Measurements from ENCODE around the gene MYCBPAP. TPM values are rescaled to one million over a fixed set of nuclear protein-coding genes. Genes with fewer than 3 reads are reported as not detected.

Gene MYCBPAP
- total RNA-seq, 1 experiment from 2014 or later: not detected

GRCh38 chr17:50527155-50527762 is 19.0 kb downstream of the MYCBPAP start:
- ATAC-seq: no peak
- intact Hi-C loops (cut with micrococcal nuclease): no loop called here
- Histone ChIP-seq H3K9me2 (ENCODE audit: insufficient read depth) (no peaks in the 10 kb centered on the region), H3K79me2 (ENCODE audit: insufficient read depth, low read length) (no peaks in the 10 kb centered on the region), H3K27me3 (ENCODE audit: insufficient read depth, low read length) (no peaks in the 10 kb centered on the region), H3K4me1 (ENCODE audit: control insufficient read depth in 1 of 2, insufficient read depth in 2 of 2, low read length in 2 of 2) (peaks cover 13% of the 10 kb centered on the region in 2 experiments), H3K4me3 (replicated peaks in 1 of 2; ENCODE audit: low read depth in 1 of 2, low read length in 2 of 2) (no peak overlapping the region), H4K20me1 (ENCODE audit: insufficient read depth) (no peaks in the 10 kb centered on the region), H3K9me3 (ENCODE audit: control insufficient read depth in 1 of 2, insufficient read depth in 1 of 2, low read depth in 1 of 2, low read length in 2 of 2) (no peaks in the 10 kb centered on the region), H3K27ac (ENCODE audit: low read depth, low read length) (no peak overlapping the region), H2AFZ (ENCODE audit: low read depth, low read length, poor library complexity, severe bottlenecking) (no peak overlapping the region), H3K4me2 (ENCODE audit: low read length) (no peak overlapping the region), H3K36me3 (ENCODE audit: control insufficient read depth in 1 of 2, insufficient read depth in 2 of 2, low read length in 2 of 2) (no peaks in the 10 kb centered on the region), H3K9ac (ENCODE audit: low read length) (no peak overlapping the region)
- CTCF ChIA-PET: no interaction called here
- TF ChIP-seq SP1 (IDR thresholded peaks at IDR 0.05; ENCODE audit: low read depth) (no peak), RAD21 (IDR thresholded peaks at IDR 0.05; ENCODE audit: low read depth) (no peak), YY1 (IDR thresholded peaks at IDR 0.05; ENCODE audit: extremely low read depth, insufficient replicate concordance, low read depth, low read length) (no peak), REST (IDR thresholded peaks at IDR 0.05; ENCODE audit: low read depth) (no peak), ZFX (IDR thresholded peaks at IDR 0.05) (no peak), CTCF (IDR thresholded peaks at IDR 0.05 in 2 of 3, conservative IDR thresholded peaks at IDR 0.05 in 1 of 3; ENCODE audit: borderline replicate concordance in 1 of 3, insufficient read depth in 1 of 3, low read depth in 2 of 3, low read length in 2 of 3) (no peak), SRF (IDR thresholded peaks at IDR 0.05; ENCODE audit: low read depth) (no peak), ZBTB33 (IDR thresholded peaks at IDR 0.05; ENCODE audit: extremely low read depth, insufficient replicate concordance, low read length) (no peak)
- POLR2A ChIA-PET: no interaction called here
- no peak for DNase-seq (ENCODE audit: low read depth, low spot score)
- no TSS peak for BruUV-seq (replicated peaks)
- RAD21 ChIA-PET (ENCODE audit: low non-redundant PET in 1 of 2, low total read pairs in 2 of 2, uncharacterized antibody in 2 of 2, unreplicated experiment in 2 of 2): no interaction called here
